Measurements from ENCODE around the gene CAMK1.

The CAMK1 gene

DNA sequence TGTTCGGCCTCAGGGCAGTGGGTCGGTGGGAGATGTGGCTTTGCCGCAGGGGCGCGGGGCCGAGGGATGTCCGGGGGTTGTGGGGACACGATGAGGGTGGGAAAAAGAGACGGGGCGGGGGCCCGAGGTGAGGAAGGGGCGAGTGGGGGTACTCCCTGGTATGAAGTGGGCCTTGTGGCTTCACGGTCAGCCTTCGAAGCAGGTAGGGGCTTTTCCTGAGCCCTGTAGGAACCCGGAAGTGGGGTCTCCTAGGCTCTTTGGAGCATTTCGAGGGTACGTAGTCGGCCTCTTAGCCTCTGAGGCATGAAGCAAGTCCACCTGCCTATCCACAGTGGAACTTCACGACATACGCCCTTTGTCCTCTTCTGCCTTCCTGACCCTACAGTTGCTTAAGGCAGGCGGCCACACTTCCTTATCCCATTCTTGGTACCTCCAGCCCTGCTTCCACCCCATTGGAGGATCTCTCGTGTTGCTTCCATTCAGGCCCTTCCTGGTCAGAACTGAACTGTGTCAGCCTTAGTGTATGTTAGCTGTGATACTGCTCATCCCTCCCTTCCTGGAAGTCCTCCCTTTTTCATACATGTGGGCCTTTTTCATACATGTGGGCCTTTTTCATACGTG is 23.5 kb upstream of the CAMK1 start:
- DNase-seq (ENCODE audit: low read depth in 3 of 3) = no peak

DNA sequence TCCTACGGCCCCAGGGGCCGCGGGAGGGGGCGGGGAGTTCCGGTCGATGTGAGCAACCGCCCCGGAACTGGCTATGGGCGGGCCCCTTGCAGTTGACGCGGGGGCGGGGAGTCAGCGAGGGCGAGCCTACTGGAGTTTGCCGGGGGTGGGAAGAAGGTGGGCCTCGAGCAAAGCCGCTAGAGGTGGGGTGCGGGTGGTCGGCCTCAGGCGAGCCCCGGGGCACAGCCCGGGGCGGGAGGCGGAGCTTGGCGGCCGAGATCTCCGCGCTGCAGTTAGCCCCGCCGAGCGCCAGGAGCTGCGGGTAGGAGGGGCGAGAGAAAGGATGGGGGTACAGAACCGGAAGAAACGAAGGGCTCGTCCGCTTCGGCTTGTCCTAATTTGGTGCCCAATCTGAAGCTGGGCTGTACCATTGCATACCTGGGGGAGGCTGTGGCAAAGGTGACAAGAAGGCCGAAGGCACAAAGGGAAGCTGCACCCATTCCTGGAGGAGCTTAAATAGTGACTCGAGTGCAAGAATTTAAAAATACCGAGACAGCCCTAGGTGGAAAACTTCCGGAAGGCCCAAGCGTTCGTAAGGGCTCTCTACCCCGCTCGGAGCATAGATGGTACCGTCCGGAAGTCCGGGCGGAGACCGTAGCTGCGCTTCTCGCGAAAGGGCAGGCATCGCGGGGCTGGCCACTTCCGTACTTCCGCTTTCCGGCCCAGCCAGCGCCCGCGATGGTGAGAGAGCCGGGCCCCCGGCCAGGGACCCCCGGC is 22.8 kb upstream of the CAMK1 start, which contains the start of the genes ARPC4 and TADA3:
TSS of gene ARPC4 (plus strand) at position 678 of the 756 bp plus-strand sequence. CDS start at position 718, 40 bp downstream.
TSS of gene TADA3 (minus strand) at position 69 of the 756 bp plus-strand sequence. CDS start 1,007 bp downstream, outside the sequence.
- peak; percentile 72 to 93 (median 80) for DNase-seq (ENCODE audit: low read depth in 3 of 3)

DNA sequence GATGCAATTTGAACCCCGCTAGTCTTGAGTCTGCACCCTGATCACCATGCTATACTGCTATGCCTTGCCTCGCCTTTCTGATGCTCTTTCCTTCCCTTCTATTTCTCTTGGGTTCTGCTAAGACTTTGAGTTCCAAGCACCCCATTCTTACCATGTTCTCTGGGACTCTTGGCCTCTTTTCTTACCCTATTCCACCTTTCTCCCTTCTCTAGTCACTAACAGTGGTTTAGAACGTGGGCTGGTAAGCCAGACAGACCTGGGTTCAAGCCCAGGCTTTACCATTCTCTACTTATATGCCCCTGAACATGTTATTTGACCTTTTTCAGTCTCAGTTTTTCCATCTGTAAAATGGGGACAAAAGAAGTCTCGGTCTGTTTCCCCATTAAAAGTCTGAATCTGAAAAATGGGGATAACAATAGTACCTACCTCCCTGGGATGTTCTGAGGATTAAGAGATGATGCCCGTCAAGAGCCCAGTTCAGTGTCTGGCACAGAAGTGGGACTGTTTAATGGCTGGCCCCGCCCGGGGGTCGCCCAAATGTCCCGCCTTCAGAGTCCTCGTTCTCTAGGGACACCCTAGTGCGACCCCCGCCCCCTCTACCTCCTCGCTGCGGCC is 22.1 kb upstream of the CAMK1 start:
- no peak for DNase-seq (ENCODE audit: low read depth in 3 of 3)

- no peak for DNase-seq (ENCODE audit: low read depth in 3 of 3)
Observed at GRCh38 chr3:9791127-9791526, 21.4 kb upstream of the CAMK1 start.

DNA sequence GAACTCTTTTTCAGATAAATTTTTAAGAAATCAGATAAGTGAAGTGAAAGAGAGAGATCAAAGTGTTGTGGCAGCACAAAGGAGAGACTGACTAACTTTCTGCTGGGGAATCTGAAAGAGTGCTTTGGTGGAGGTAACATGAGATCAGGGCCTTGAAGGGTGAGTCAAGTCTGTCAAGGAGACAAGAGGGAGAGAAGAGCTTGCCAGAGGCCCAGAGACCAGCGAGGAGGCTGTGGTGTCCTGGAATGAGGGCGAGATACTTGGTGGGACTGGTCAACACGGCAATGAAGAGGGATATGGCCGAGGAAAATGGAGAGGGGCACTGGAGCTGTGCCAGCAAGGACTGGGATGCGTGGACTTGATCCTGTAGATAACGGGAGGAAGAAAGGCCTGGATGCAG is 18.0 kb upstream of the CAMK1 start:
- no peak for DNase-seq (ENCODE audit: low read depth in 3 of 3)

DNA sequence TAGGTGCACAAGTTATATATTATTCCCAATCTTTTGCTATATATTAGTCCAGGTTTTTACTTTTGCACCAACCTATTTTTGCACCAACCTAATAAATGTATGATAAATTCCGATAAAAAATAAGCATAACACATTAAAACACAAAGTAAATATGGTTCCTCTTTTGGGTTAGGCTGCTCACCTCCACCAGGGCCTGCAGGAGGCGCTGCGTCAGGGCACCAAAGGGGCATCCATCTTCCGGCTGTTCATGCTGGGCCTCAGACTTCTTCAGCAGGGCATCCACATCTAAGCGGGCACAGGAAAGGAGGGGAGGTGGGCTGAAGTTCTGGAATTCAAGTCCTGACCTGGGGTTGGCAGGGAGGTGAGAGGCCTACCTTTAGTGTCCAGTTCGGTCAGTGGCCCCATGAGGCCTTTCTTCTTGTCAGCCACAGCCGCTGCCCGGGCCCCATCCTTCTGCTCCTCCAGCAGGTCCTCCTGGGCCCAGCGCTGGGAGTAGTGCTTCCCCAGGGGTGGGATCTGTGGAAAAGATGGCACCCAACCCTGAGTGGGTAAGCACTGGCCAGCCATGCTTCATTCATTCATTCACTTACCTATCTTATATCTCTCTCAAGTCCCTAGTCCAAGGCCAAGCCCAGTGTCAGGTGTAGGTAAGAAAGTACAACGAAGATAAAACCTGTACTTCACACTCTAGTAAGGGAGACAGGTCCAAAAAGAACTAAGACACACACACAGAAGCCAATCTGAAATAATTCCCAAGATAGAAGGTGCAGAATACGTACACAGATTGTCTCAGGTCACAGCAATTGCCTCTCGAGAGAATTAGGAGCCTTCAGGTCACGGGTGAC is 17.3 kb upstream of the CAMK1 start:
- DNase-seq (ENCODE audit: low read depth in 3 of 3) = no peak

DNA sequence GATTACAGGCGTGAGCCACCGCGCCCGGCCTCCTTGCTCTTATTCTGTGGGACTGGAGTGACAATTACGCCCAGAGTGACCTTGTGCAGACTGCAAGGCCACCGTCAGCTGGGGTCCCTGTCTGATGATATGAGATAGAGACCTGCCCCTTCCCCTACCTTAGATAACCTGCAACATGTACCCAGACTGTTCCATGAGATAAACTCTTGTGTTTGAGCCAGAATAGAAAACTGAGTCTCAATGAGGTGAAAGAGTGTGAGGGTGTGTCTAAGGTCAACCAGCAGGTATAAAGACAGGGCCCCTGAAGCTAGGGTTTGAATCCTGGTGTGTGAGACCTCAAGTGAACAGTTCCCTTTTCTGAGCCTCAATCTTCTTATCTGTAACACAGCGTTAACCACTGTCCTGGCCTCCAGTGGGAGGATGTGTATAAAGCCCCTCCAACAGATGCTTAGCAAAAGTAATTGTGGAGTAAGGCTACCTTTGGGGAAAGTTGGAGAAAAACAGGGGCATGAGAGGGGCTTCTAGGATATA is 16.5 kb upstream of the CAMK1 start:
- DNase-seq (ENCODE audit: low read depth in 3 of 3) = no peak

GRCh38 chr3:9785602-9786001 is 15.9 kb upstream of the CAMK1 start:
- no peak for DNase-seq (ENCODE audit: low read depth in 3 of 3)

DNA sequence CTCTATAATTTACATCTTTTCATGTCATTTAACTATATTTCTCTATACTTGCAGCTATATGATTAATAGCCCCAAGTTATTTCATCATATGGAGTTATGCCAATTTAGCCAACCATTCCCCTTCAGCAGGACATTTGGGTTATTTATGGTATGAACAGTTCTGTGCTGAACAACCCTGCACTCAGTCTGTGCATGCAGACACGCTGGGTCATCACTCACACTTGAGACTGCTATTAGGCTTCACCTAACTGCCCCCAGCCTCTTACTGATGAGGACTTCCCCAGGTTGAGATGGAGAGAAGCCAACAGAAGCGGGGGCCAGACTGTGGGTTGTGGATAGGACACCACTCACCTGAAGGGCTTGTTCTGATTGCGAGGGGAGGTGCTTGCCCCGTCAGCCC is 15.2 kb upstream of the CAMK1 start:
- no peak for DNase-seq (ENCODE audit: low read depth in 3 of 3)

DNA sequence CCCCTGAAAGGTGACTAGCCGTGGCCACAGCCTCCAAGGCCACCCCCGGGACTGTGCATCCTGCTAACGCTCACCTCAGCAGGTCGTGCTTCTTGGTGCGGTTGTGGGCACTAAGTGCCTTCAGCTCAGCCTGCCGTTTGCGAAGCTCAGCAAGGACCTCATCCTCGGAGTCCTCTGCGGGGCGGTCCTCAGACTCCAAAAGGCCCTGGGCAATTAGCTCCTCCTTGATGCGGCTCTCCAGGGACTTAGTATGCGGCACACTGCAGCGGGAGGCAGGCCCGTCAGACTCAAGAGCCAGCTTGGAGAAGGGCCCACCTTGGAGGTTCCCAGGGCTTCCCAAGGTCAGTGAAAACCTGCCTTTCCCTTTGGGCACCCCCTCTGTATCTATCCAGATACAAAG is 14.2 kb upstream of the CAMK1 start:
- DNase-seq (ENCODE audit: low read depth in 3 of 3) = no peak

- no peak for DNase-seq (ENCODE audit: low read depth in 3 of 3)
Observed at GRCh38 chr3:9782770-9783169, 13.0 kb upstream of the CAMK1 start.

GRCh38 chr3:9781978-9782603 is 12.3 kb upstream of the CAMK1 start:
- DNase-seq (ENCODE audit: low read depth in 3 of 3) = no peak

DNA sequence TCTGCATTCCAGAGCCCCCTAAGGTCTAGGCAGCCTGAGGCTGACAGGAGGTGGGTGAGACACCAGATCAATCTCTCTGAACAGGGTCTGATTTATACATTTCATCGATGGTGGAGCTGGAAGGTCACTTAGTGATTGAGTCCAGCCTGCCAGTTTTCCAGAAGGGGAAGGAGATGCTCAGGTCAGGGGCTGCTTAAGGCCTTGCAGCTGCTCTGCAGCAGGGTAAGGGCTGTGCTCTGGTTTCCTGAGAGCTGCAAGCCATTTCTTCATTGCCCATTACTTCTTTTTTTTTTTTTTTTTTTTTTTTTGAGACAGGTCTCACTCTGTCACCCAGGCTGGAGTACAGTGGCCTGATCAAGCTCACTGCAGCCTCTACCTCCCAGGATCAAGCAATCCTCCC is 11.8 kb upstream of the CAMK1 start:
- DNase-seq (ENCODE audit: low read depth in 3 of 3) = no peak

DNA sequence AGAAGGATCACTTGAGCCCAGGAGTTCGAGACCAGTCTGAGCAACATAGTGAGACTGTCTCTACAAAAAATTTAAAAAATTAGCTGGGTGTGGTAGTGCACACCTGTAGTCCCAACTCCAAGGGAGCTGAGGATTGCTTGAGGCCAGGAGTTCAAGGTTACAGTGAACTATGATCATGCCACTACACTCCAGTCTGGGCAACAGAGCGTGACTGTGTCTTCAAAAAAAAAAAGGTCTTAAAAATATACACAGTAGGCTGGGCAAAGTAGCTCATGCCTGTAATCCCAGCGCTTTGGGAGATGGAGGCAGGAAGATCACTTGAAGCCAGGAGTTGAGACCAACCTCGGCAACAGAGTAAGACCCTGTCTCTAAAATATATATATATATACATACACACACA is 11.2 kb upstream of the CAMK1 start:
- DNase-seq (ENCODE audit: low read depth in 3 of 3) = no peak

- DNase-seq (ENCODE audit: low read depth in 3 of 3) = no peak
Observed at GRCh38 chr3:9780458-9780812, 10.7 kb upstream of the CAMK1 start.

GRCh38 chr3:9779721-9780457 is 10.1 kb upstream of the CAMK1 start:
- DNase-seq (ENCODE audit: low read depth in 3 of 3) = peak in 1 of 3 donors; percentile 30

DNA sequence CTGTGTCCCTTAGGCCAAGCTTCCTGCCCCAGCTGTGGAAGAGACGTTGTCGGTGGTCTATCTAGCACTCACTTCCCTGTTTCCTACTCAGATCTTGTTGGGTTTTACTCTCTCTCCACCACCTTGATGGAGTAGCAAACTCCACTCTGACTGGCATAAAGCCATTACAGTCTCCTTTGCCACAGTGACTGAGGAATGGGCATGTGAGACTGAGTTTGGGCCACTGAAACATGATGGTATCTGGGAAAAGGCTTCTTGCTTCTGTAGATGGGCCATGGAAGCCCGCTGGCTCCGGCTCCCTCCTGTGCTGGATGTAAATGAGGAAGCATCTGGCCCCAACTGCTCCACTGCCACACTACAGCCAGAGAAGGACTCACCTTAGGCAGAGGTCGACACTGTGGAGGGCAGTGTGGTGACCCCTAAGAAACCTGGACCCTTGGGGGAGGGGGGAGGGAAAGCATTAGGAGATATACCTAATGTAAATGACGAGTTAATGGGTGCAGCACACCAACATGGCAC is 9.4 kb upstream of the CAMK1 start:
- no peak for DNase-seq (ENCODE audit: low read depth in 3 of 3)

DNA sequence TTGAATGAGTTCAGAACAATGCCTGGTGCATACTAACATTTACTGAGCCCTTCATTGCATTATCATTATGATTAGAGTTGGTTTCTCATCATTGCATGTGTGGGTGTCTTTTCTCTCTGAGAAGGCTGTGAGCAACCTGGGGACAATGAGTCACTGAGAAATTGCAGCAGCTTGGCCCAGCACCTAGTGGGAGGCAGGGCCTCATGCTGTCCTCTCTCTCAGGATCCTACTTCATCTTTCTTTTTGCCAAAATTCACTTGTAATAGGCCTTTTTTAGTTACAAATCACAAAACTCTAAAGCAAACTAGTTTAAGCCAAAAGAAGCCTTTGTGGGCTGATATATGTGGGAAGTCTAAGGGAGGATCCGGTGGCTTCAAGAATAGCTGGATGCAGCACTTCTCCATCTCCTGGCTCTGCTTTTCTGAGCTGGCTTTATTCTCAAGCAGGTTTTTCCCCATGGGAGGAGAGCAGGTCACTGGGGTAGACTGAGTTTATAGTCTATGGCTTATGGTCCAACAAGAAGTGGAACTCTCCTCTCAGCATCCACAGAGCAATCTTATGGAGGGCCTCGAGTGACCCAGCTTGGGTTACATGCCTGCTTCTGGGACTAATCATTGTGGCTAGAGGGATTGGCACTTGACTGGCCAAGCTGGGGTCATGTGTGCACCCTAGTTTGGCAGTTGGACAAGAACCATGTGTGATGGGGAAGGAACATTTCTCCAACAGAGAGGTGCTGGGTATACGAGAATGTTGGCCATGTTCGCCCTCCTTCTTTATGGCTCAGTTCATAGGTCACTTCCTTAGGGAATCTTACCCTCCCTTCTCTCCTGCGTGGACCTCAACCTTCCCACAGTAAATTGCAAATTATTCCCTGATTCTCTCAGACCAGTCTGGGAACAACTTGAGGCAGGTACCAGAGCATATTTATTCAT is 8.7 kb upstream of the CAMK1 start:
- peak; percentile 51 to 69 (median 61) for DNase-seq (ENCODE audit: low read depth in 3 of 3)

DNA sequence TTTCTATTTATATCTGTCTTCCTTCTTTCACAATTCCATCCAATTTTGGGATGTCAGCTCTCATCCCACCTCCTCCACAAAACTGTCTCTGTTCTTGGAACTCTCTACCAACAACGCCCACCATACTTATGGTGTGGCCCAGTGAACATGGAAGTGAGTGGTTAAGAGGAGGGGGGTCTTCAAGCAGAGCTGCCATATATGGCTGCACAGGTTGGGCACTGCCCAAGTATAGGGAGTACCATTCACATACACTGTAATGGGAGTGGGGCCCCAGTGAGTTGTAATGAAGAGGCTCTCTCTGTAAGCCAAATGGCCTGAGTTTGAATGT is 7.9 kb upstream of the CAMK1 start:
- DNase-seq (ENCODE audit: low read depth in 3 of 3) = peak in 1 of 3 donors; percentile 23

Data from stimulated activated CD4-positive, alpha-beta T cell treated with anti-CD3 and anti-CD28 coated beads, TNF-alpha, amount 100 ng/mL, for 48 hours (primary cell).